HEK293 (cell line): ENCODE measurements around the gene PLS3.

Experiments
- CTCF ChIA-PET: fragments of 350-600 bp; formaldehyde crosslinking; extraction: SDS; loops from one replicate; lab custom pipeline; 2021; ENCODE audit warnings: antibody characterized with exemption; lab: Yijun Ruan, JAX
- POLR2A ChIA-PET: fragments of 300-600 bp; formaldehyde crosslinking; extraction: SDS; loops from one replicate; lab custom pipeline; 2020; ENCODE audit warnings: antibody characterized with exemption, inconsistent platforms; lab: Yijun Ruan, JAX
- H3K27ac ChIP-seq: fragments of 200-500 bp; sonication (Bioruptor generic); 2 replicates; pipeline ENCODE4 v1.5.1; 2014; ENCODE audit warnings: low read depth, low read length, control low read depth, inconsistent platforms; ENCODE audit errors: extremely low read depth
- H3K36me3 ChIP-seq, 2 experiments: fragments of 200-500 bp in 1 of 2; sonication (Bioruptor generic) in 1 of 2; 1 replicate in 1 of 2; 2 replicates in 1 of 2; pipeline ENCODE4 v1.5.1; 2014 to 2017; ENCODE audit warnings: inconsistent platforms in 2 of 2, low read length in 2 of 2; ENCODE audit not compliant: control insufficient read depth in 2 of 2, insufficient read depth in 1 of 2
- H3K4me1 ChIP-seq: fragments of 200-500 bp; sonication (Bioruptor generic); 2 replicates; pipeline ENCODE4 v1.5.1; 2014; ENCODE audit warnings: mild to moderate bottlenecking, low read length, inconsistent platforms; ENCODE audit not compliant: control insufficient read depth, insufficient read depth
- H3K4me3 ChIP-seq: 2 replicates; pipeline ENCODE4 v1.5.1; 2011; ENCODE audit warnings: low read depth, mild to moderate bottlenecking, control low read depth, low read length, moderate library complexity
- H3K9me3 ChIP-seq: fragments of 200-500 bp; sonication (Bioruptor generic); 2 replicates; pipeline ENCODE4 v1.5.1; 2014; ENCODE audit warnings: low read depth, low read length, inconsistent platforms; ENCODE audit not compliant: control insufficient read depth, insufficient read depth
- ATF2 ChIP-seq: fragments of 450-650 bp; formaldehyde crosslinking; IDR thresholded peaks from 2 replicates; pipeline ENCODE4 v1.5.1; 2016; ENCODE audit warnings: missing biosample characterization, missing genetic modification characterization, low read depth
- BCL11A ChIP-seq: fragments of 450-650 bp; formaldehyde crosslinking; IDR thresholded peaks from 2 replicates; pipeline ENCODE4 v1.5.1; 2016; ENCODE audit warnings: low read depth, missing biosample characterization, missing genetic modification characterization
- KLF16 ChIP-seq: fragments of 450-650 bp; formaldehyde crosslinking; IDR thresholded peaks from 2 replicates; pipeline ENCODE4 v1.5.1; 2017; ENCODE audit warnings: missing biosample characterization, missing genetic modification characterization
- REPIN1 ChIP-seq: fragments of 450-650 bp; formaldehyde crosslinking; IDR thresholded peaks from 2 replicates; pipeline ENCODE4 v1.5.1; 2017; ENCODE audit warnings: missing biosample characterization, missing genetic modification characterization, low read depth
- SP7 ChIP-seq: fragments of 450-650 bp; formaldehyde crosslinking; IDR thresholded peaks from 2 replicates; pipeline ENCODE4 v1.5.1; 2016; ENCODE audit warnings: missing biosample characterization, missing genetic modification characterization
- TSHZ1 ChIP-seq: fragments of 450-650 bp; formaldehyde crosslinking; IDR thresholded peaks from 2 replicates; pipeline ENCODE4 v1.5.1; 2016; ENCODE audit warnings: missing biosample characterization, missing genetic modification characterization, borderline replicate concordance
- YY2 ChIP-seq: fragments of 450-650 bp; formaldehyde crosslinking; IDR thresholded peaks from 2 replicates; pipeline ENCODE4 v1.5.1; 2016; ENCODE audit warnings: missing biosample characterization, missing genetic modification characterization
- ZBTB10 ChIP-seq: fragments of 450-650 bp; formaldehyde crosslinking; IDR thresholded peaks from 2 replicates; pipeline ENCODE4 v1.5.1; 2016; ENCODE audit warnings: missing biosample characterization, missing genetic modification characterization
- ZBTB17 ChIP-seq: fragments of 450-650 bp; formaldehyde crosslinking; IDR thresholded peaks from 2 replicates; pipeline ENCODE4 v1.5.1; 2016; ENCODE audit warnings: missing biosample characterization, missing genetic modification characterization
- ZBTB21 ChIP-seq: fragments of 450-650 bp; formaldehyde crosslinking; IDR thresholded peaks from 2 replicates; pipeline ENCODE4 v1.5.1; 2017; ENCODE audit warnings: missing biosample characterization, missing genetic modification characterization
- ZBTB44 ChIP-seq: fragments of 450-650 bp; IDR thresholded peaks from 2 replicates; pipeline ENCODE4 v1.5.1; 2018; ENCODE audit warnings: missing biosample characterization, mild to moderate bottlenecking, missing genetic modification characterization
- ZBTB49 ChIP-seq: fragments of 450-650 bp; formaldehyde crosslinking; IDR thresholded peaks from 2 replicates; pipeline ENCODE4 v1.5.1; 2016; ENCODE audit warnings: missing biosample characterization, missing genetic modification characterization, low read depth
- ZFP37 ChIP-seq: fragments of 450-650 bp; formaldehyde crosslinking; IDR thresholded peaks from 2 replicates; pipeline ENCODE4 v1.5.1; 2016; ENCODE audit warnings: missing biosample characterization, missing genetic modification characterization
- ZNF112 ChIP-seq: fragments of 450-650 bp; formaldehyde crosslinking; IDR thresholded peaks from 2 replicates; pipeline ENCODE4 v1.5.0; 2017; ENCODE audit warnings: missing biosample characterization, missing genetic modification characterization
- ZNF114 ChIP-seq: fragments of 450-650 bp; formaldehyde crosslinking; IDR thresholded peaks from 2 replicates; pipeline ENCODE4 v1.5.0; 2017; ENCODE audit warnings: missing biosample characterization, missing genetic modification characterization
- ZNF19 ChIP-seq: fragments of 450-650 bp; formaldehyde crosslinking; IDR thresholded peaks from 2 replicates; pipeline ENCODE4; 2016; ENCODE audit warnings: missing biosample characterization, missing genetic modification characterization, low read depth
- ZNF202 ChIP-seq: fragments of 450-650 bp; formaldehyde crosslinking; IDR thresholded peaks from 2 replicates; pipeline ENCODE4 v1.5.1; 2016; ENCODE audit warnings: missing biosample characterization, missing genetic modification characterization, borderline replicate concordance
- ZNF24 ChIP-seq: fragments of 450-650 bp; formaldehyde crosslinking; IDR thresholded peaks from 2 replicates; pipeline ENCODE4 v1.5.1; 2016; ENCODE audit warnings: missing biosample characterization, missing genetic modification characterization
- ZNF311 ChIP-seq: fragments of 450-650 bp; formaldehyde crosslinking; IDR thresholded peaks from 2 replicates; pipeline ENCODE4 v1.5.1; 2017; ENCODE audit warnings: missing biosample characterization, missing genetic modification characterization, borderline replicate concordance
- ZNF324 ChIP-seq: fragments of 450-650 bp; formaldehyde crosslinking; IDR thresholded peaks from 2 replicates; pipeline ENCODE4 v1.5.1; 2016; ENCODE audit warnings: missing biosample characterization, missing genetic modification characterization
- ZNF473 ChIP-seq: fragments of 450-650 bp; formaldehyde crosslinking; IDR thresholded peaks from 2 replicates; pipeline ENCODE4 v1.5.1; 2017; ENCODE audit warnings: missing biosample characterization, missing genetic modification characterization
- ZNF555 ChIP-seq: fragments of 450-650 bp; formaldehyde crosslinking; conservative IDR thresholded peaks from 2 replicates; pipeline ENCODE4 v1.5.1; 2017; ENCODE audit warnings: missing biosample characterization, mild to moderate bottlenecking, missing genetic modification characterization, inconsistent platforms
- ZNF654 ChIP-seq: fragments of 450-650 bp; formaldehyde crosslinking; IDR thresholded peaks from 2 replicates; pipeline ENCODE4 v1.5.1; 2016; ENCODE audit warnings: low read depth, missing biosample characterization, missing genetic modification characterization
- ZNF792 ChIP-seq: fragments of 450-650 bp; formaldehyde crosslinking; IDR thresholded peaks from 2 replicates; pipeline ENCODE4 v1.5.1; 2016; ENCODE audit warnings: missing biosample characterization, missing genetic modification characterization
- ZNF843 ChIP-seq: fragments of 450-650 bp; formaldehyde crosslinking; IDR thresholded peaks from 2 replicates; pipeline ENCODE4 v1.5.1; 2016; ENCODE audit warnings: missing biosample characterization, missing genetic modification characterization
- ZSCAN16 ChIP-seq: fragments of 450-650 bp; formaldehyde crosslinking; IDR thresholded peaks from 2 replicates; pipeline ENCODE4 v1.5.1; 2016; ENCODE audit warnings: missing biosample characterization, missing genetic modification characterization

The PLS3 gene

GRCh38 chrX:115549008-115549407 is 12.0 kb upstream of the PLS3 start:
- ChIA-PET POLR2A (interaction anchor here (0.7 kb wide), 1 partner anchor 11 kb away, joined by 3 read pairs; no protein-coding TSS in a partner anchor), CTCF (interaction anchor here (1.7 kb wide), 1 partner anchor 10 kb away, joined by 7 read pairs; no protein-coding TSS in a partner anchor)

GRCh38 chrX:115553171-115553570 is 7.8 kb upstream of the PLS3 start:
- no peak overlapping the region for H3K27ac ChIP-seq
- TF ChIP-seq SP7 (no peak), ZNF654 (tag by site-specific recombination) (no peak), ZSCAN16 (tag by site-specific recombination) (no peak), ZNF473 (tag by site-specific recombination) (no peak), ZNF24 (tag by site-specific recombination) (no peak), ZFP37 (tag by site-specific recombination) (no peak), ZBTB10 (tag by site-specific recombination) (no peak), ZNF792 (tag by site-specific recombination) (no peak), ZNF19 (tag by site-specific recombination) (no peak), ZBTB17 (tag by site-specific recombination) (no peak), ZBTB49 (no peak), ZBTB44 (no peak), ZBTB21 (tag by site-specific recombination) (no peak), ZNF324 (tag by site-specific recombination) (no peak), TSHZ1 (tag by site-specific recombination) (no peak), REPIN1 (tag by site-specific recombination) (no peak), ZNF311 (tag by site-specific recombination) (no peak), ZNF555 (tag by site-specific recombination) (no peak)
- POLR2A ChIA-PET, result no interaction called here
- no peaks in the 10 kb centered on the region for H3K36me3 ChIP-seq
- no peak overlapping the region for H3K4me3 ChIP-seq
- H3K9me3 ChIP-seq, result no peaks in the 10 kb centered on the region
- CTCF ChIA-PET, result interaction anchor here (0.6 to 0.7 kb wide), 2 partner anchors 19 to 89 kb away, joined by 3 read pairs; no protein-coding TSS in a partner anchor
- H3K4me1 ChIP-seq, result no peaks in the 10 kb centered on the region

More at GRCh38 chrX:115549008-115549407, 12.0 kb upstream of the PLS3 start:
- peak; percentile 24; the same call in 1 of the 2 replicates for TF ChIP-seq ATF2 (tag by site-specific recombination)
- TF ChIP-seq ZNF112, result no peak
- TF ChIP-seq ZNF202 (tag by site-specific recombination), result no peak
- TF ChIP-seq YY2 (tag by site-specific recombination), result no peak
- no peak for TF ChIP-seq ZBTB17 (tag by site-specific recombination)
- no peak for TF ChIP-seq ZNF114 (tag by site-specific recombination)
- TF ChIP-seq ZNF843, result no peak
- TF ChIP-seq KLF16 (tag by site-specific recombination), result no peak
- no peak for TF ChIP-seq BCL11A
- no peak overlapping the region for H3K27ac ChIP-seq
- no peaks in the 10 kb centered on the region for H3K36me3 ChIP-seq
- no peaks in the 10 kb centered on the region for H3K9me3 ChIP-seq
- H3K4me1 ChIP-seq, result no peaks in the 10 kb centered on the region
- no peak overlapping the region for H3K4me3 ChIP-seq
